HEK293 (cell line): ENCODE results near the gene CYP4F3.

Experiments
- HOXD13 ChIP-seq: sonication (generic); formaldehyde crosslinking; IDR thresholded peaks from 2 replicates; pipeline ENCODE4 v1.8.0; 2022; ENCODE audit warnings: missing genetic modification reagents, borderline replicate concordance
- IKZF3 ChIP-seq: fragments of 450-650 bp; IDR thresholded peaks from 2 replicates; pipeline ENCODE4 v1.5.0; 2018; ENCODE audit warnings: missing biosample characterization, mild to moderate bottlenecking, missing genetic modification characterization, moderate library complexity
- SP2 ChIP-seq: fragments of 450-650 bp; formaldehyde crosslinking; IDR thresholded peaks from 2 replicates; pipeline ENCODE4 v1.5.1; 2016; ENCODE audit warnings: missing biosample characterization, missing genetic modification characterization
- ZNF624 ChIP-seq: fragments of 450-650 bp; formaldehyde crosslinking; IDR thresholded peaks from 2 replicates; pipeline ENCODE4 v1.5.1; 2017; ENCODE audit warnings: missing biosample characterization, missing genetic modification characterization
- TF ChIP-seq, protein P1 (sequence below): fragments of 450-650 bp; formaldehyde crosslinking; IDR thresholded peaks from 2 replicates; pipeline ENCODE4 v1.5.1; 2016; ENCODE audit warnings: missing biosample characterization, missing genetic modification characterization
- TF ChIP-seq, protein P2 (sequence below): fragments of 450-650 bp; formaldehyde crosslinking; IDR thresholded peaks from 2 replicates; pipeline ENCODE4 v1.5.1; 2016; ENCODE audit warnings: missing biosample characterization, missing genetic modification characterization
- TF ChIP-seq, protein P3 (sequence below): fragments of 450-650 bp; formaldehyde crosslinking; IDR thresholded peaks from 2 replicates; pipeline ENCODE4 v1.5.1; 2016; ENCODE audit warnings: missing biosample characterization, missing genetic modification characterization, borderline replicate concordance

DNA sequence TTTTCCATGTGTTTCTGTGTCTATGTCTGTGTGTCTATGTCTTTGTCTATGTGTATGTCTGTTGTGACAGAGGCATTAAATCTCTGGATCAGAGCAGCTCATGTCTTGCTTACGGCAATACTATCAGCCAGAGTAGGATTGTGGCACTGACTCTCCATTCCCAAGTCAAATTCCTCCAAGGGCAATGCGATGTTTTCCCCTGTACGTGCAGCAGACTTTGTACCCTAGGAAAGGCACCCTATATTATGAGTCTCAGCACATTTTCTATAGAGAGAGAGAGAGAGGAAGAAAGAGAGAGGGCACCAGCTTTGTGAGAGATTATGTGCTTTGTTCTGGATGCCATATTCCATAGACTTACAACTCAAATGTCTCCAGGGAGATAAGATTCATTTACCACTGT lies 11.1 kb downstream of the CYP4F3 start:
- no peak for TF ChIP-seq ZNF624 (tag by site-specific recombination)
- TF ChIP-seq HOXD13 (CRISPR knock-in tag) = no peak
- TF ChIP-seq, protein P1, sequence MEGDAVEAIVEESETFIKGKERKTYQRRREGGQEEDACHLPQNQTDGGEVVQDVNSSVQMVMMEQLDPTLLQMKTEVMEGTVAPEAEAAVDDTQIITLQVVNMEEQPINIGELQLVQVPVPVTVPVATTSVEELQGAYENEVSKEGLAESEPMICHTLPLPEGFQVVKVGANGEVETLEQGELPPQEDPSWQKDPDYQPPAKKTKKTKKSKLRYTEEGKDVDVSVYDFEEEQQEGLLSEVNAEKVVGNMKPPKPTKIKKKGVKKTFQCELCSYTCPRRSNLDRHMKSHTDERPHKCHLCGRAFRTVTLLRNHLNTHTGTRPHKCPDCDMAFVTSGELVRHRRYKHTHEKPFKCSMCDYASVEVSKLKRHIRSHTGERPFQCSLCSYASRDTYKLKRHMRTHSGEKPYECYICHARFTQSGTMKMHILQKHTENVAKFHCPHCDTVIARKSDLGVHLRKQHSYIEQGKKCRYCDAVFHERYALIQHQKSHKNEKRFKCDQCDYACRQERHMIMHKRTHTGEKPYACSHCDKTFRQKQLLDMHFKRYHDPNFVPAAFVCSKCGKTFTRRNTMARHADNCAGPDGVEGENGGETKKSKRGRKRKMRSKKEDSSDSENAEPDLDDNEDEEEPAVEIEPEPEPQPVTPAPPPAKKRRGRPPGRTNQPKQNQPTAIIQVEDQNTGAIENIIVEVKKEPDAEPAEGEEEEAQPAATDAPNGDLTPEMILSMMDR (tag by site-specific recombination) = no peak
- TF ChIP-seq SP2 (tag by site-specific recombination) = no peak
- TF ChIP-seq, protein P2, sequence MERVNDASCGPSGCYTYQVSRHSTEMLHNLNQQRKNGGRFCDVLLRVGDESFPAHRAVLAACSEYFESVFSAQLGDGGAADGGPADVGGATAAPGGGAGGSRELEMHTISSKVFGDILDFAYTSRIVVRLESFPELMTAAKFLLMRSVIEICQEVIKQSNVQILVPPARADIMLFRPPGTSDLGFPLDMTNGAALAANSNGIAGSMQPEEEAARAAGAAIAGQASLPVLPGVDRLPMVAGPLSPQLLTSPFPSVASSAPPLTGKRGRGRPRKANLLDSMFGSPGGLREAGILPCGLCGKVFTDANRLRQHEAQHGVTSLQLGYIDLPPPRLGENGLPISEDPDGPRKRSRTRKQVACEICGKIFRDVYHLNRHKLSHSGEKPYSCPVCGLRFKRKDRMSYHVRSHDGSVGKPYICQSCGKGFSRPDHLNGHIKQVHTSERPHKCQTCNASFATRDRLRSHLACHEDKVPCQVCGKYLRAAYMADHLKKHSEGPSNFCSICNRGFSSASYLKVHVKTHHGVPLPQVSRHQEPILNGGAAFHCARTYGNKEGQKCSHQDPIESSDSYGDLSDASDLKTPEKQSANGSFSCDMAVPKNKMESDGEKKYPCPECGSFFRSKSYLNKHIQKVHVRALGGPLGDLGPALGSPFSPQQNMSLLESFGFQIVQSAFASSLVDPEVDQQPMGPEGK (tag by site-specific recombination) = no peak
- TF ChIP-seq IKZF3 (tag by site-specific recombination) = no peak
- TF ChIP-seq, protein P3, sequence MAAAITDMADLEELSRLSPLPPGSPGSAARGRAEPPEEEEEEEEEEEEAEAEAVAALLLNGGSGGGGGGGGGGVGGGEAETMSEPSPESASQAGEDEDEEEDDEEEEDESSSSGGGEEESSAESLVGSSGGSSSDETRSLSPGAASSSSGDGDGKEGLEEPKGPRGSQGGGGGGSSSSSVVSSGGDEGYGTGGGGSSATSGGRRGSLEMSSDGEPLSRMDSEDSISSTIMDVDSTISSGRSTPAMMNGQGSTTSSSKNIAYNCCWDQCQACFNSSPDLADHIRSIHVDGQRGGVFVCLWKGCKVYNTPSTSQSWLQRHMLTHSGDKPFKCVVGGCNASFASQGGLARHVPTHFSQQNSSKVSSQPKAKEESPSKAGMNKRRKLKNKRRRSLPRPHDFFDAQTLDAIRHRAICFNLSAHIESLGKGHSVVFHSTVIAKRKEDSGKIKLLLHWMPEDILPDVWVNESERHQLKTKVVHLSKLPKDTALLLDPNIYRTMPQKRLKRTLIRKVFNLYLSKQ (tag by site-specific recombination) = no peak
